AG08395 (cell line): Measurements from ENCODE around the gene DDO.

Experiments used
- DNase-seq: peaks from one replicate; pipeline ENCODE4 v3.0.0; 2012; ENCODE audit warnings: mixed read lengths, low spot score

DDO gene

DNA sequence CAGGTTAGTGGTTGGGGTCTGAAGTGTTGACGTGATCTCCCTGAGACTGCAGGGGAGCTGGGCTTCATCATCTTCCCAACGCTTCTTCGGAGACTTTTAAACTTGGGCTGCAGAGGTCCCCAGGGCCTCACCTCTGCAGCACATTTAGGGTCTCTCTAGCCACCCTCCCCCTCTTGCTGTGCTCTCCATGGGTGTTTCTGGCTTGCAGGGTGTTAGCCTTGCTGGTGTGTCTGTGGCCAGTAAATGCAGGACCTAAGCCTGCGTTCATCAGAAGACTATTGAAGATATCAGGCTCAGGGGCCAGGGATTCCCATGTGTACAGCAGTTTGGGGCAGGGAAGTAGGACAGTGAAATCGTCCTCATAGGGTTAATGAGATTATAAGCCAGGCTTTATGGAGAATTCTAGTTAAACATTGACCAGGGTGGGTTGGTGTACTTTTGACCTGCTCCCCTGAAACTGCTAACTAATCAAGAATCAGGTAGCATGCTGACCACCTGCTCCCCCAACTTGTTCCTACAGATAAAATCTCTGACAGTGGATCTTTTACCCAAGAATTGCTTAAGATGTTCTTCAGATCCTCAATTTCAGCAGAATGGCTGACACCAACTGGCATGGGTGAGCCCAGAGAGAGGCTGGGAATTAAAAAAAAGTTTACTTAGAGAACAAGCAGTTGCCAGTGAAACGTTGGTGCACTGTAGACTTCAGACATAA, 3.8 kb upstream of the DDO start:
- no peak for DNase-seq

DNA sequence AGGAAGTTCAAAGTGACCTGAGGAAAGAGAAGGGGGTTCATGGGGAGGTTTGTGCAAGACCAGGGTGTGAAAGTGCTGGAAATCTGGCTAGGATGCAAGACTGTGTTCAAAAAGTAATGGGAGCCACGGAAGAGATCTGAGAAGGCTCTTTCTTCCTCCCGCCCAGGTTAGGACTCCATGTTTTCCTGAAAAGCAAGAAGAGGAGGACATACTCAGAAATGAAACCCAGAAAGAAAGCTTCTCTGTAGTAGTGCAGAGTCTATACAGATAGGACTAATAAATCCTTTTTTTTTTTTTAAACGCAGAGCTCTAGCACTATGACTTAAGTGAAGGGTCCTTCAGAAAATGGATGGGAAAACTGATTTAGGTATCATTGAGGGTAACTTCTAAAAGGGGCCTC, 3.2 kb upstream of the DDO start:
- no peak for DNase-seq

DNA sequence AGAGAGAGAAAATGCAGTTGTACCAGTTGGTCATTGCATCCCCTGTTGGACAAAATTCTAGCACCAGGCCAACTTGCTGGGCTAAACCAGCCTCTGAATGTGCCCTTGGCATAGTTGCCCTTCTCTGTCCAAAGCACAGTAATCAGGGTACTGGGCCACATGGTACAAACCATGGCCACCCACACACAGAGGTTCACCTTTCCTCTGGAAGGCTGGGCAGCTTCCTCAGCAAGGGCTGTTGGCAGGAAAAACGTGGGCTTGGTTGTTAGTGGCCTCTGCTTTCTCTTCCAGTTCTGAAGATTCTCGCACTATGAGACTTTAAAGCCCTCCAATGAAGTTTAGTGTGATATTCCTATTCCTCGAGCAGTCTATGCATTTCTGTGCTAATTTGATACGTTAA, 706 bp downstream of the DDO start:
- DNase-seq: no peak

DNA sequence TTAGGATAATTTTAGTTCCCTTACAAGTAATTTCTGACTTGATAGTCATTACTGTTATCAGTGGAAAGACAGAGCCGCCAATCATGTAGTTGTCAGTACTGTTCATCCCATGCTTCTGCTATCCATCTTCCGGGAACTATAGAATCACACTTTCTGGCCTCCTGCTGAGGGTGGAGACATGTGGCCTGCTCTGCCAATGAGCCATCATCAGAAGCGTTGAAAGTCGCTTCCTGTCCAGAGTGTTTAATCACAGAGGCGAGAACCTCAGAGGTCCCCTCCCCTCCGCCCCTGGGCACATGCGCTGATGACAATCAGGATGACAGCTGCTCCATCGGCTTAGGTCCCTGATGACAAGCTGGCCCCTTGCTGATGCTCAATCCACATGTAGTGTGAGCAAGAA, 3.0 kb downstream of the DDO start:
- no peak for DNase-seq

DNA sequence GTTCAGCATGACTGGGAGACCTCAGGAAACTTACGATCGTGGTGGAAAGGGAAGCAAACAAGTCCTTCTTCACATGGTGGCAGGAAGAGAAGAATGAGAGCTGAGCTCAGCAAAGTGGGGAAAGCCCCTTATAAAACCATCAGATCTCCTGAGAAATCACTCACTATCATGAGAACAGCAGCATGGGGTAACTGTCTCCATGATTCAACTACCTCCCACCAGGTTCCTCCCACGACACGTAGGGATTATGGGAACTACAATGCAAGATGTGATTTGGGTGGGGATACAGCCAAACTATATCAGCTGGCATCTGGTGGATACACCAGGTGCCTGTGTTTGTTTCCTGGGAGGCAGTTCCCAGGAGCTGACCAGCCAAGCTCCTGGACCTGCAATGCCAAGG, 4.9 kb downstream of the DDO start:
- DNase-seq: no peak

DNA sequence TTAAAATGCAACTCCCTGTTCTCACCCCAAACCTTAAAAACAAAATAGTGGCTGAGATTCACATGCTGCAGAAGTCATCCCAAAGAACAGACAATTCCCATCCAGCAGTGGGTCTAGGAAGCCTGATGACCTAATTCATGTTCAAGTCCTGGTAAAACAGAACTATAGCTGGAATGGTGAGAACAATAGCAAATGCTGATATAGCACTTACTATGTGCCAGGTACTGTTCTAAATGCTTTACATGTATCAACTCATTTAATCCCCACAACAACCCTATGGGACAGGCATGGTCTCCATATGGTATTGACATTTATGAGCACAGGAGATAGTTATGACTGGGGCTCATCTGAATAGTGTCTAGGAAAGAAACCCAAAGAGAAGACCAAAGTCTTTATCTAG, 5.6 kb downstream of the DDO start:
- DNase-seq: no peak

DNA sequence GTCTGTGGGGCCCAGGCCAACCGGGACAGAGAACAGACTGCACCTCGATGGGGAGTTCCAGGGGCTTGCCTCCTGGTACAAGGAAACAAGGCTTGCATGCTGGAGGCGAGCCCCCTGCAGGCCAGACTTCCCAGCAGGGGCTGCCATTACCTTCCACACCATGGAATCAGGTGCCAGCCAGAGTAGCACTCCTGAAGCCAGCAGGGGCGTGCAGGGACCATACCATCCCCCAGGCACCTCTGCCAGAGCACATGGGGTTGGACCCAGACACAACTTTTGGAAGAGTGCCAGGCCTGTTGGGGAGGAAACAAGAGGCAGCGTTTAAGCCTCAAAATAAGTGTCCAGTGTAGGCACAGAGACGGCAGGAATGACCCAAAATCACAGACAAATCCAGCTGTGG, 6.5 kb downstream of the DDO start:
- no peak for DNase-seq

DNA sequence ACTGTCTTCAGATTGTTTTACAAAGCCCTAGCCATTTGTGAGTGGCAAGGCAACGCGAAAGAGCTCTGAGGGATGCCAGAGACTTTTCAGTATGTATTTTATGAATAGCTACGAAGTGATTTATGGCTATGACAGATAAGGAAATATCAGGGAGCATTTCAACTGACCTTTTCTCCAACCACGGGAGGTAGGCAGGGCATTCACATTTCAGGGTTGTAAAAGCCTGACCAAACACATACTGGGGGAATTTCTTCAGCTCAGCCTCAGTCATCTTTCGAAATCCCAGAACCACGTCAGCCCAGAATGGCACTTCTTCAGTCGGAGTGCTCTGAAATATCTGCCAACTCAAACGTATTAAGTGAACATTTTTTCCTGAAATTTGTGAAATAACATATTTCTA, 10.8 kb downstream of the DDO start:
- DNase-seq: no peak

DNA sequence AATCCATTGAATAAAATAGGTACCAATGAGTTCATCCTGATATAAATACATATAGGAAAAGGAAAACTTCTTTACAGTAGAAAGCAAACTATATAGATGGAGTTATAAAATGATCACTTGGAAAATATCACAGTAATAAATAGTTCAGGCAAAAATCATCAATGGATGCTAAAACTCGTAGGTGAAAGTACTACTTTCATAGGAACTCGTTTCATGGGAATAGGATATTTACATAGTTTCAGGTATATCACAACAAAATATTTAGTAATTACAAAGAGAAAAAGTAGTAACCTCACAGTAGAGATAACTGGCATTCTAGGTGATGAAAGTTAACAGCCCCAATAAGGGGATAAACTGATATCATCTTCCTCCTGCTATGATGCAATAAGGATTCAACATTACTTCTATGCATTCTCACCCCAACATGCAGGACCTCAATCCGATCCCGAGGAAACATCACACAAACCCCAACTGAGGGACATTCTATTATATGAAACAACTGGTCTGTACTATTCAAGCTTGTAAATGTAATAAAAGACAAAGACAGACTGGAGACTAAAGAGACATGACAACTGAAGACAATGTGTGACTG, 13.7 kb downstream of the DDO start:
- no peak for DNase-seq

DNA sequence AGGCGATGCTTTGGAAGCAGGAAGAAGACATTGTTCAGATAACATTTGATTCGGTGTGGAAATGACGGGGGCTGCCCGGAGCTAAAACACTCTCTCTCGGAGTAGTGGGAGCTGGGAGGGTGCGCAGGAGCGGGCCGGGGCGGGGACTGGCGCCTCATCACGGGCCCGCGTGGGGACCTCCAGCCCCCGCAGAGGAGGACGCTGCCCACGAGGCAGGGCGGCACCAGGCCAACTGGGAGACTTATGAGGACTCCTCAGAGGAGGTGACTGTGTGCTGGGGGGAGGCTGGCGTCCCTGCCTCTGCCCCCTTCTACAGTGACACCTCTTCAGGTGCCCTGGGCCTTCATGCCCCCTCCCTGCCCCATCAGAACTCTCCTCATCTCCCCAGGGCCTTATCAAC, 15.2 kb downstream of the DDO start:
- DNase-seq: no peak

DNA sequence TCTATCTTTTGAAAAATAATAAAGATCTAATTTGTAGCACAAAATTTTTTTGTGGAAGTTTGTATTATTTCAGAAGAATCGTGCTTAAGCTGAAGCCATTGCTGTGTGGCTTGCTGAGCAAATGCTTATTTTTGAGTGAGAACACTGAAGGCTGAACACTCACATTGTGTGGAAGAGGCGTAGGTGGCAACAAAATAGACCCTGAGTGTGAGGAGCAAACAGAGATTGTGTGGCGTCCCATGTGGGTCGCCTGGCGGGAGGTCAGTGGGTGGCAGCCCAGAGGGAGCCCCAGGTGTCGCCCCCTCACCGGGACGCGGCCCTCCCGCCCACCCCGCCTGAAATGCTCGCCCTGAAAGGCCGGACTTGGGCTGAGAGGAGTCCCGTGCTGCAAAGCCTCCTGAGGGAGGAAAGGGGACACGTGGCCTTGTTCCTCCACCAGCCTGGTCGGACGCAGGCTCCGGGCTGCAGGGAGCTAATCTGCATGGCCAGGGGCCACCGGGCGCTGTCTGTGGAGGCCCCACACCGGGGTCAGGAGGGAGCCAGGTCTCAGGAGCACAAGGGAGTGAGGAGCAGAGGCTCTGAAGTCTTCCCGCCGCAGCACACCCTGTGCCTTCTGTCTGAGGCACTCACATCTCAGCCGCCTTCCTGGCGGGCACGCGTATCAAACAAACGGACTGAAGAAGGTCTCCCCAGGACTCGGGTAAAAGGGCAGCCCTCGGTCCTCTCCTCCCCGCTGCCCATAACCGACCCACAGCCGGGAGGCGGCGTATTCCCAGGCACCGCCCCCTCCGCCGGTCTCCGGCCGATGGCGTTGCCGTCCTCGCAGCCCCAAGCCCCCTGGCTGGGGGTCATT, 15.9 kb downstream of the DDO start:
- peak; percentile 20 for DNase-seq

DNA sequence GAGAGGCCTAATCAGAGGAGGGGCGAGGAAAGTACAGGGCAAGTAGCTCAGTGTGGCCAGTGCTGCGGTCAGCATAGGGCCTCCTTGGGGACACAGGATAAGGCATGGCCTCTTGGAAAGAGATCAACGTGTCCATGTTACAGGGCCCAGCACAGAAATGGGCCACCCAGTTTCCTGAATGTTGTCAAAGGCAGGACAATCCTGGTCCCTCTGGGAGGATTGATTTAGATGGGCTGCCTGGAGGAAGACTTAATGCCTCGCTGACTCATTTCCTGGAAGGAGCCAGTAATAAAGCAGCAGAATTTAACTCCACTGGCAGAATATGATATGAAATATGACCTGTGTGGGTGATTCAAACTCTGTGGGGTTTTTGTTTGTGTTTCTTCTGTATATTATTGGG, 16.6 kb downstream of the DDO start:
- DNase-seq: peak; percentile 51

DNA sequence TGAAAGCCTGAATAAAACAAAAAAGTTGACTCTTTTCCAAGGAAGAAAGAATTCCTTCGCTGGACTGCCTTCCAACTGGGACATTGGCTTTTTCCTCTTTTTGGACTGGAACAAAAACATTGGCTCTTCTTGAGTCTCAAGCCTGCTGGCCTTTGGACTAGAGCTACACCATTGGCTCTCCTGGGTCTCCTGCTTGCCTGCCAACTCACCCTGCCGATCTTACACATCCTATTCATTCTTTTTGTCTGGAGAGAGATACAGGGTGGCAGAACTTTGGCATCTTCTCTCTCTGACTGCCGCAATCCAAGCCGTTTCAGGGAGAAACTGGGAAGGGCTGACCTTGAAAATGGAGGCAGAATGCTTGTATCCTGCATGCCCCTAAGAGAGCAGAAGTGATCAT, 20.2 kb downstream of the DDO start:
- DNase-seq: no peak

DNA sequence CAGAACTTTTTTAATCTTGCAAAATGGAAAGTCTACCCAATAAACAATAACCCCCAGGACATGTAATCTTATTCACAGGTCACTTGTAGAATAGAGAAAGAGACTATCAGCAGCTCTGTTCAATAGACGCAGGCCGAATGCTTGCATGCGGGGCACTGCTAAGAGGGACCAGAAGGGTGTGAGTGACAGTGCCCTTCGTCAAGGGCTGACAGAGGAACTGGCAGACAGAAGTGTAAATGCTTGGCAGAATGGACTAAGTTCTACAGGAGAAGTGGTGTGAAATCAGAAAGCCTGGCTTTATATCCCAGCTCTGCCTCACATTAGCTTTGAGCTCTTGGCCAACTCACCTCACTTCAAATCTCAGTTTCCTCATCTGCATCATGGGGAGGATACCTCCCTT, 21.0 kb downstream of the DDO start:
- no peak for DNase-seq

DNA sequence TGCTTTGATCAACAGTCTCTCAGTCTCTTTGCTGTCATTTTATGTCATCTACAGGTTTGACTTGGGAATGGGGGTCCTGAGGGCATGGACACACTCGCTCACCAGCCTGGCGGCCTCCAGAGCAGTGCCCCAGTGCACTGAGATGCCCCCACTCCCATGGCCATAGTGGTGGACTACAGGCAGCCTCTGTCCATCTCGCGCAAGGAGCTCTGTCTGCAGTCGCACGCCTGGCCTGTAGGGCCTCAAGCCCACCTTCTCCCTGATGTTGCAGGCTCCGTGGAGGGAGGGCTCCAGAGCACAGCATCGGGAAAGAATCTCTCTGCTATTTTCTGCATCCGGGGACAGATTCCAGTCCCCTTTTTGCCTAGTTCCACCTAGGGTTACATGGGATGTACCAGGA, 22.6 kb downstream of the DDO start:
- DNase-seq: no peak

DNA sequence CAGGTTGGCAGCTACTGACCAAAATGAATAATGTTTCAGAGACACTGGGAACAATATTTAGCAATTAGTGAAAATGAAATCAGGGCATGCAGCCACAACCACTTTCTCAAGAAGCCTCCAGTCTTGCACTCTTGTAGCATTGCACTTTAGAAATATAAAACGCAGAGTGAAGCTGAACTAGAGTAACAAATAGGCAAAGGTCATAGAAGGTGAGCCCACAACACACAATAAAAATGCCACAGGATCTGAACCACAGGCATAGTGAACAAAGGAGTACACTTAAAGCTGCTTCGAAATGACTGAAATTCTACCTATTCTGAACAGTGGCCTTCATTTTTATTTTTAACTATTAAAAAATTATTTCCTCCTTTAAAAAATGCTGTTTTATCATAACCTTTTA, 25.0 kb downstream of the DDO start:
- DNase-seq: no peak

DNA sequence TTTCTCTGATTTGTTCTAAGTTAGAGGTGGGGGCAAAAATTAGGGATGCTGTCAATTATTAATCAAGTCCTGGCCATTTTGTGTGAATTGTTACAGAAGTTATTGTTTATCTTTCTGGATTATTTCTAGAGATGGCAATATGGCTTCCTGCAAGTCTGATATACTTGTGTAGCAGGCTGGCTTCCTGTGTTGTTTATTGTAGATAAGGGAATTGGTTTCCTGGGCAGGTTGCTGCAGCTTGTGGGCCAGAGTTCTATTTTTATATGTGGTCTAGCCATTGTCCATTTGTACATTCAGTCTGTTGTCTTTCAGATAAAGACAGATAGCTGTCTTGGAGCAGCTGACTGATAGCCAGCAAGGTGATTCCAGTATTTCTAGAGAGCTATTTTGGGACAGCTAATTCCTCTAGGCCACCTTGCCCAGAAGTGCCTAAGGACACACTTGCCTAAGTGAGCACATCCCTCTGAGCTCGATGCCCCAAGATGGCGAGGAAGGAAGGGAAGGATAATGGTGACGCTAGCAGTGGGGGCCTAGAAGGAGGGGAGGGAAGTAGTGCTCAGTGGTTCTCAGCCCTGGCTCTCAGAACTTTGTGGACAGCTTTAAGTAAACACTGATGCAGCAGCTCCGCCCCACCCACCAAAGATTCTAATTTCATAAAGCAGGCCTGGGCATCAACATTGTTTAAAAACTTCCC, 25.5 kb downstream of the DDO start:
- DNase-seq: no peak

DNA sequence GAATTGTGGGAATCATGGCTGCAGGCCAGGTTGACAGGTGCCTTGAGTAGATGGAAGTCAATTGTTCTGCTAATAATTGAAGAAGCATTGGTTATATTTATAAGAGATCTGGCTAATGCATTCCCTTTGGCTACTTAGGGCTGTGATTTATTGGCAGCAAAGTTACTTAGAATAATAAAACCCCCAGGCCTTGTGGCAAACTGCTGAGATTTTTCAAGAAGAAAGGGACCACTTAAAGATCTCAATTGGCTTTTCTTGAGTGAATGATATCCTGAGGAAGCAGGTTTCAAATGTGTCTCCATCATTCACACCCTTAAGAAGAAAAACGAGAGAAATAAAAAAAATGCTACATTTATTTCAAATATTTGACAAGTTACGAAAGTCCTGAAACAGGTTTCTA, 27.4 kb downstream of the DDO start:
- DNase-seq: no peak

DNA sequence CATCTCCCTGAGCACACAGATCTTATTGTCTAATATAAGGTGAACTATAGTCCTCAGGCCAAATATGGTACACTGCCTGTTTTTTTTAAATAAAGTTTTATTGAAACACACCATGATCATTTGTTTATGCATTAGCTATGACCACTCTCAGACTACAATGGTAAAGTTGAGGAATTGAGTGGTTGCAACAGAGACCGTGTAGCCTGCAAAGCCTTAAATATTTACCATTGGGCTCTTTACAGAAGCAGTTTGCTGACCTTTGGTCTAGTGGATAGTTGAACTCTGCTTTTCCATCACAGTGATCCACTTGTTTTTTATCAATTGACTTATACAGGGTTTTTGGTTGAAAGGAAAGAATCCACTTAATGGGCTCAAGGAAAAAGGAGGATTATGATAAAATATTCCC, 29.9 kb downstream of the DDO start:
- no peak for DNase-seq

DNA sequence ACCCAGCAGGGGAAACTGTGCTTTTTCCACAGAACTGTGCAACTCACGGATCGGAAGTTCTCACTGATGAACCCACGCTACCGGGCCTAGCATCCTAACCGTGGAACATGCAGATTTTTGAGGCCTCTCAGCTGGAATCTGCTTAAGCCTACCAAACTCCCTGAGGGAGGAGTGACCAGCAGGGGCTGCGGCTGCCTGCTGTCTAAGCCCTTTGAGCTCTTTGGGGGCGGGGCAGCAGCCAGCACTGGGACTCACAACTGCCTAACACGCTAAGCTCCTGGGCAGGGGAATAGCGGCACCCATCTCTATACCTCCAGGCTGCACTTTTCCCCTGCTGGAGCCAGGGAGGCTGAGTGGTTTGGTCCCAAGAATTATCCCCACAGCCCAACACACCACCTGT, 36.8 kb downstream of the DDO start:
- DNase-seq: no peak

DNA sequence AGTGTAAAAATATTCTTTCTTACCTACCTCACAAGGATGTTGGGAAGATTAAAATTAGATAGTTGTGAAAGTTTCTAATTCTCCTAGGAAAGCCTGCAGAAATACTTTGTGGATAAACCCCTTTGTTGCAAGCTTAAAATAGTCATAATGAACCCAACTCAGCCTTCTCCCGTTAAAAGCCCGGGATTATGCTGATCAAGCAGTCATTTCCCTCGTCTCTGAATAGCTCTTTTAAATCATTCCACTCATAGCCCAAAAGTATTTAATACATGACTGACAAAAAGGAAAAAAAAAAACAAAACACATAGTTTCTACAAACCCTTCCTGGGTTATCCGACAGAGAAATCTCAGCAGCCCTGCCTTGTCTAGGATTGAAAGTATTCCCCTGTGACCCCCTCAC, 46.3 kb downstream of the DDO start:
- no peak for DNase-seq

DNA sequence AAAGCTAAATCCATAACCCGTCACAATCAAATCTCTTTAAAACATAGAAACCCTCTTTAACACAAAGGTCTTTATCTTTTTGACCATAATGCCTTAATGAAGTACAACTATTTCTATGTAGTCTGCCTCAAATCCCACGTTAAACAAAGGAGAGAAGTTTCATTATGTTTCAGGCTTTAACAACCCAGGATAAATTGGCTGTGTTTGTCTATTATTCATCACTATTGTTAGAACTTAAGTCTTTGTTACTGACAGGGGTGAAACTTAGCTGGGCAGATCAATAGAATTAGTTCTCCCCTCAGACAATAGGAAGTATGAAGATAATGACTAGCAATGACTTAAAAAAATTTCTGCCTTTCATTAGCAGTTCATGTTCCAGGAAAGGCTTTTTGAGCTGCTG, 47.1 kb downstream of the DDO start:
- DNase-seq: no peak

DNA sequence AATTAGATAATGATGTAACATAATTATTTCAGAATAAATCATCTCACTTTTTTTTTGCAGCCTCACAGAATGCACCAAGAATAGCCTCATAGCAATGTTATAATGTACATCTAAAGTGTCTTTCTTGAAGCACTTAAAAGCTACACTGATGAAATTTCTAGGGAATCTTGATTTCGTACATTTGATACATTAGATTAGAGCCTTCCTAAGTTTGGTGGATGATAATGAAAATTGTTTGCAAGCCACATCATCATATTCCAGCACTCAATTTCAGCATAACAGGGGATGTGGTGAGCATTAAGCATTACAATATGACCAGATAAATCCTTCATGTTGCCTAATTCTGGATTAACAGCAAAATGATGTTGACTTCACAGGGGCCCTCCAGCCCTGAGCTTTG, 47.5 kb downstream of the DDO start:
- DNase-seq: no peak
